Mucosa of rectum (tissue), 2 donors: ENCODE results near the gene MCTP1.

Experiments
- H3K27ac ChIP-seq, 2 donors: one replicate each; pipeline ENCODE4 v1.7.0; 2013; ENCODE audit warnings: inconsistent platforms in 2 of 2, low read depth in 2 of 2, low read length in 2 of 2
- H3K27me3 ChIP-seq, 2 donors: one replicate each; pipeline ENCODE4 v1.7.0; 2013; ENCODE audit warnings: low read length in 2 of 2; ENCODE audit not compliant: control insufficient read depth in 2 of 2, insufficient read depth in 2 of 2
- H3K36me3 ChIP-seq, 2 donors: one replicate each; pipeline ENCODE4 v1.7.0; 2013; ENCODE audit warnings: low read length in 2 of 2; ENCODE audit not compliant: control insufficient read depth in 2 of 2, insufficient read depth in 2 of 2
- H3K4me1 ChIP-seq, 2 donors: one replicate each; pipeline ENCODE4 v1.7.0; 2013; ENCODE audit warnings: low read length in 2 of 2, mild to moderate bottlenecking in 1 of 2; ENCODE audit not compliant: control insufficient read depth in 2 of 2, insufficient read depth in 2 of 2
- H3K4me3 ChIP-seq, 2 donors: one replicate each; pipeline ENCODE4 v1.7.0; 2013; ENCODE audit warnings: low read length in 2 of 2
- H3K9ac ChIP-seq, 2 donors: one replicate each; pipeline ENCODE4 v1.7.0; 2013; ENCODE audit warnings: low read length in 2 of 2, low read depth in 1 of 2, mild to moderate bottlenecking in 1 of 2
- H3K9me3 ChIP-seq, 2 donors: one replicate each; pipeline ENCODE4 v1.7.0; 2013; ENCODE audit warnings: low read length in 2 of 2; ENCODE audit not compliant: control insufficient read depth in 2 of 2
- donor health status: healthy.
- donor health status: Normal muscosa, but diverticular disease.

The MCTP1 gene

DNA sequence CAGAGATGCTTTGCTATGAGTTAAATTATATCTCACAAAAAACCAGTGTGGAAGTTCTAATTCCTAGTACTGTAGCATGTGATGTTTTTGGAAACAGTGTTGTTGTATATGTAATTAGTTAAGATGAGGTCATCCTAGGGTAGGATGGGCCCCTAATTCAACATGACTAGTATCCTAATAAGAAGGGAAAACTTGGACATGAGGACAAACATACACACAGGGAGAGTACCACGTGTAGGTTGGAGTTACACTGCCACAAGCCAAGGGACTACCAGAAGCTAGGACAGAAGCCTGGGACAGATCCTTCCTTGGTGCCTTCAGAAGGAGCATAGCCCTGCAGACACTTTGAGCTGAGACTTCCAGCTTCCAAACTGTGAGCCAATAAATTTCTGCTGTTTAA lies 234.2 kb downstream of the MCTP1 start:
- Histone ChIP-seq H3K4me1 (no peaks in the 10 kb centered on the region), H3K4me3 (no peak overlapping the region), H3K27me3 (no peaks in the 10 kb centered on the region), H3K9ac (no peak overlapping the region), H3K36me3 (no peaks in the 10 kb centered on the region), H3K27ac (no peak overlapping the region), H3K9me3 (no peaks in the 10 kb centered on the region)

DNA sequence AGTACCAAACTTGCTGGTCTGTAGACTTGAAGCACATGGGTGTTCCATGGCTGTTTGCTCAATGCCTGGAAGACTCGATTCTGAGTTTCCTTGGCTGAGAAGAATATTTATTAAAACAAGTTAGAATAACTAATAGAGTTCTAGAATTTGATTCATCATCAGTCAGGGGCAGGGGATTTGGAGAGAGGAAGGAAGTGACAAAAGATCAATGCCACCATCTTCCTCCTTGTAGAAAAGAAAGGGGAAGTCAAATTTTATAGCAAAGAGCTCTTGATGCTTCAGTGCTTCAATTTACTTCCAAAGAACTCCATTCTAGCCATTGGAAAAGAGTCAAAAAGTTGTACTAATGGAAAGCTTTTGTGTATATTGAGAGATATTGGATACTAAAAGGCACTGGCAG lies 236.3 kb downstream of the MCTP1 start:
- H3K9ac ChIP-seq = no peak overlapping the region
- no peaks in the 10 kb centered on the region for H3K4me1 ChIP-seq
- H3K27me3 ChIP-seq = no peaks in the 10 kb centered on the region
- no peak overlapping the region for H3K4me3 ChIP-seq
- peak overlapping the region in 1 of 2 donors; percentile 11 for H3K27ac ChIP-seq
- no peaks in the 10 kb centered on the region for H3K9me3 ChIP-seq
- no peaks in the 10 kb centered on the region for H3K36me3 ChIP-seq

DNA sequence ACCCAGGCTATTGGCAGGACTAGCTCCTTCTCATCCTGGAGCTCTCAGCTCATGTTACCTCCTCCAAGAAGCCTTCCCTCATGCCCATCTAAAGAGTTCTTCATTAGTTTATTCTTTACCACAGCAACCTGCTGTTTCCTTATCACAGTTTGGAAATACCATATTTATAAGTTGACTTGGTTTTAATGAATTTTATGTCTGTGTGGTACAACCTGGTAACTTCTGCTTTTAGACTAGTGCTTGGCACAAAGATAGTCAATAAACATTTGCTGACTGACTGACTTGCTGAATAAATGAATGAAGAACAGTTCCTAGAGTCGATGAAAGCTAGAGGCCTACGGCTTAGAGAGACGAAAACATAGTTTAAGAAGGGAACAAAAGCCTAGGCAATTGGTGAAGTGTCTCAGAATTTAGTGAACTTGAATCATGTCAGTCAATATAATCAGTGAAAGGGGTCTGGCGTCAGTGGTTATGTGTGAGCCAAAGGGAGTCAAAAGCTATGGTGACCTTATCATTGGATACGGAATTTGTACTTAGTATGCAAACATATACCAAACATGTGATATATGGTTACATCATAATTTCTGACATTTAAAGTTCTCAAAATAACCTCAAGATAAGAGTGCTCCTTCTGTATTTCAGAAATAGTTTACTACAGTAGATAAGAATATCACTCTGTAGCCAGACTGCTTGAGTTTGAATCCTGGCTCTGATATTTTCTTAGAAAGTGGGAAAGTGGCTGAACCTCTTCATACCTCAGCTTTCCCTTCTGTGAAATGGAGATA lies 239.5 kb downstream of the MCTP1 start:
- no peak overlapping the region for H3K9ac ChIP-seq
- no peaks in the 10 kb centered on the region for H3K27me3 ChIP-seq
- H3K9me3 ChIP-seq = no peaks in the 10 kb centered on the region
- H3K27ac ChIP-seq = no peak overlapping the region
- H3K36me3 ChIP-seq = no peaks in the 10 kb centered on the region
- H3K4me3 ChIP-seq = no peak overlapping the region
- H3K4me1 ChIP-seq = no peaks in the 10 kb centered on the region

DNA sequence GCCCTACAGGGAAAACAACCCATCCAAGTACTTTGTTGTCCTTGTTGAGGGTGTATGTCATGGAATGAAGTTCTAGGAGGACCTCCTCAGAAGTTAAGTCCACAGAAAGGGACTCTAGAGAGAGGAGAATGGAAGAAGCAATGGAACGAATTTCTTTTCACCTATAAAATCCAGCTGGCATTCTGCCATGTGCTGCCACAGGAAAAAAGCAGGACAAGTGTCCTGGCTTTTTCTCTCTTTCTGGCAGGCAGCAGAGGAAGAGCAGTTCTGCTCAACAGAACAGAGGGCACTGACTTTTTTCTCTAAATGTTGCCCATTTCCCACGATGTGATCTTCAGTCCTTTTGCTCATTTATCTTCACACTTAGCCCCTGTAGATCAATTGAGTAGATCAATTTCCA lies 240.8 kb downstream of the MCTP1 start:
- H3K27ac ChIP-seq = no peak overlapping the region
- H3K4me1 ChIP-seq = no peaks in the 10 kb centered on the region
- H3K9me3 ChIP-seq = no peaks in the 10 kb centered on the region
- H3K9ac ChIP-seq = no peak overlapping the region
- no peaks in the 10 kb centered on the region for H3K36me3 ChIP-seq
- no peak overlapping the region for H3K4me3 ChIP-seq
- H3K27me3 ChIP-seq = no peaks in the 10 kb centered on the region

DNA sequence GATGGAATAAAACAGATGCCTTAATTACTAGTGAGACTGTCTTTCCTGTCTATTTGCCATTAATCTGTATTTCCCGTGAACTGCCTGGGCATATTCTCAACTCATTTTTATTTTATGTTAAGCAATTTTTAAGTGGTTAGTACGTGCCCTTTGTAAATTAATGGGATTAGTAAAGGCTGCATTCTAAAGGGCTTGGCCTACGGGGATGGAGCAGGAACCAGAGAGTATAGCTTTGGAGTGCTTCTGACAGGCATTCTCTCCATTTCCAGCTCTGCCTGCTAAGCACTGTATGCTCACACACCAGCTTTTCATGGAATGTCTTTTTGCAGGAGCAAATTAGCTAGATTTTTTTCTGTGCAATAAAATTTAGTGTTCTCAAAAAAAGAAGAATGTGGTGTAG lies 241.2 kb downstream of the MCTP1 start:
- no peak overlapping the region for H3K27ac ChIP-seq
- no peak overlapping the region for H3K4me3 ChIP-seq
- no peaks in the 10 kb centered on the region for H3K4me1 ChIP-seq
- no peaks in the 10 kb centered on the region for H3K9me3 ChIP-seq
- H3K27me3 ChIP-seq = no peaks in the 10 kb centered on the region
- H3K9ac ChIP-seq = no peak overlapping the region
- H3K36me3 ChIP-seq = no peaks in the 10 kb centered on the region

DNA sequence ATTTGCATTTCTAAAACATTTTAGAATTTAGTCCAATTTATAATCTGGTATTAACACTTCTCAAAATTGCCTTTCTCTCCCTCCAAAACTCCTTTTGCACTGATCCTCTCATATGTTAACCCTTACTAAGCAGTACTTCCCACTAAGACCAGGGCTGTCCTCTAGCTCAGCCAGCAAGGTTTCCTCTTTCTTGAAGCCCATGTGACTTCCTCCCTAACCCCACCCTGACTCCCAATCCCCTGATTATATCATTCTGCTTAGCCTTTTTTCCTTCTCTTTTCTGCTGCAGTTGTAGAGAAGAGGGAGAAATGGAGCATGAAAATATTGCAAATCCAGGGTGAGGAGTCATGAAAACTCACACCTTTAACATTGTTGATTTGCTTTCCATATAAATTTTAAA lies 241.7 kb downstream of the MCTP1 start:
- no peaks in the 10 kb centered on the region for H3K4me1 ChIP-seq
- no peak overlapping the region for H3K27ac ChIP-seq

DNA sequence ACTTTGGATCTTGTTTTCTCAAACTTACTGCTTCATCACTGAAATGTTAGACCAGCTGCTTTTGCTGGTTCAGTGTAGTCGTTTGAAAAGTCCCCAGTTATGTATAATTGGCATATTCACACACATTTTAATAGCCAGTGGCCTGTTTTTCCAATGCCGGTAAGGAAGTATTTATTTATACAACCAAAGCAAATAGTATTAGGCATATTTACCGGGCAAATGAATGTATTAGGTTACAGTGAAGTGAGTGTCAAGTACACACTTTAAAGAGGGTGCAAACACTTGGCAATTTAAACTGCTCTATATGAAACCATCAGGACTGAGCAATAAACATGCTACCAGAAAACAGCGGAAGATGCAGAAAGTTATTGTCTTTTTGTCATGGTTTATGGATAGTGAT lies 242.9 kb downstream of the MCTP1 start:
- H3K4me1 ChIP-seq = no peaks in the 10 kb centered on the region
- no peaks in the 10 kb centered on the region for H3K27me3 ChIP-seq
- no peak overlapping the region for H3K27ac ChIP-seq
- H3K4me3 ChIP-seq = no peak overlapping the region
- no peak overlapping the region for H3K9ac ChIP-seq
- no peaks in the 10 kb centered on the region for H3K9me3 ChIP-seq
- H3K36me3 ChIP-seq = no peaks in the 10 kb centered on the region

More for the DNA sequence above, 241.7 kb downstream of the MCTP1 start:
- Histone ChIP-seq H3K36me3 (no peaks in the 10 kb centered on the region), H3K27me3 (no peaks in the 10 kb centered on the region), H3K9ac (no peak overlapping the region), H3K4me3 (no peak overlapping the region), H3K9me3 (no peaks in the 10 kb centered on the region)

DNA sequence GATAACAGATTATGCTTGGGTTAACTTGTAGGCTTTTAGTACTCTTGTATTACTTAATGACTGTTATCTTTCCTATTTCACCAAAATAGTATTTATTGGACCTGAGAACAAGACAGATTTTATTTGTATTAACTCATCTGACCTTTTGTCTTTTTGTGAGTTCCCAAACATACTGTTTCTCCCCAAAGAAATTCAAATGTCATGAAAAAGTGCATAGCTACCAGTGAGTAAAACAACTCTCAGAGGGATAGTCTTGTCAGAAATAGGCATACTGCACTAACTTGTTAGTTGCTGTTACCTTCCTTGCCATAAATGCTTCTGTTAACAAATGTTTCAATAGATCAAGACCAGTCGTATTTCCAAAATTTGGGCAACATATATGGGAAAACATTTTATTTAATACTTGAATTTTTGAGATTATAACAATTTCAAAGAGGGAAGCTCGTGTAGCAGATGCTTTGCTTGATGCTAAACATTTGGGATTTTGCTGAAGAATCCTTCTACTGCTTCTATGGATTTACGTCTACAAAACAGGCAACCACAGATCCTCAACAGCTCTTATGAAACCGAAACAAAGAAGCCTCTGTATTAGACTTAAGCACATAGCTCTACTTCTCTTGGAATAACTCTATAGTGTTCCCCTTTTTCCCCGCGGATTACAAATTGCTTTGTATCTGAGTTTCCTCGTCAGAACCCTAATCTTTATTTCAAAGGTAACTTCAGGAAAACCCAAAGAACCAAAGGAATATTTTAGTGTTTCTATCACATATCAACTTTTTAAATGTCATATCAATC lies 248.8 kb downstream of the MCTP1 start:
- Histone ChIP-seq H3K27me3 (peaks cover 0 to 3% of the 10 kb centered on the region in 2 donors), H3K36me3 (no peaks in the 10 kb centered on the region), H3K4me1 (no peaks in the 10 kb centered on the region), H3K9ac (no peak overlapping the region), H3K4me3 (no peak overlapping the region), H3K27ac (peak overlapping the region in 1 of 2 donors; percentile 47), H3K9me3 (no peaks in the 10 kb centered on the region)

DNA sequence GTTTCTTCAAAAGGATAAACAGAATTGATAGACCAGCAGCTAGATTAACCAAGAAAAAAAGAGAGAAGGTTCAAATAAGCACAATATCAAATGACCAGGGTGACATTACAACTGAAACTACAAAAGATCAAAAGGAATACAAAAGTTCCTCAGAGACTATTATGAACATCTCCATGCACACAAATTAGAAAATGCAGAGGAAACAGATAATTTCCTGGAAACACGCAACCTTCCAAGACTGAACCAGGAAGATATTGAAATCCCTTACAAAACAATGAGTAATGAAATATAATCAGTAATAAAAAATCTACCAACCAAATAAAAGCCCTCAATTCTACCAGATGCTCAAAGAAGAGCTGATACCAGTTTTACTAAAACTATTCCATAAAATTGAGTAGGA lies 252.1 kb downstream of the MCTP1 start:
- H3K4me3 ChIP-seq = no peak overlapping the region

DNA sequence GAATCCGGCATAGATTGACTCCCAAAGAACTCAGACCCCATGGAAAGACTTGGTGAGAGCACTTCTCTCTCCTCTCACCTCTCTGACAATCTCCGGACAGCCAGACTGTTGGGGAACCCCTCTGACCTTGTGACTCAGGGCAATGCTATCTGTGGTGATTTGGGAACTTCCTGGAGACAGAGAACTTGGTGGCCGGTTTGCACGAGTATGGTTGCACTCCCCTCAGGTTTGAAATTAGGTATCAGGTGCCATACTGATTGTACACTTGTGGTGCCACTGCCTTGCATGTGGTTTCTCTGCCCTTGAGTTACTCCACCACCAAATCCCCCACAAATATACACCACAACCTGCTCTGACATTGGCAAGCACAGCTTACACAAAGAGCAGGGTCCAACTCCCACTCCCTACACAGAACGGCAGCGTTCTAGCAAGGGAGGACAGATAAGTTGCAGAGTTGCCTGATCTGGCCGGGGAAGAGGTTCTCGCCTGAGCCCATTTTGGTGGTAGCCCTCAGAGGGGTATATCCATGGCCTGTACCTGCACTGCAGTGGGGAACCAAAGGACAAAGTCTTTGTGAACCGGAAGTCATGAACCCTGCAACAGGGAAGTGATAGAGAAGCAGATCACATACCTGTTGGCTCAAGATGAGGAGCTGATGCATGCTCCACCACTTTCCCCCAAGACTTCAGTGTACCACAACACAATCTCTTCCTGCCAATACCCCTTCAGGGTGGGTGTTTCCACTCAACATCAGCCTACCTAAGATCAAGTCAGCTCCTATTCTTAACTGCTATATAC lies 255.1 kb downstream of the MCTP1 start:
- Histone ChIP-seq H3K4me1 (no peaks in the 10 kb centered on the region), H3K27ac (no peak overlapping the region), H3K9ac (no peak overlapping the region), H3K4me3 (no peak overlapping the region), H3K36me3 (no peaks in the 10 kb centered on the region), H3K9me3 (no peaks in the 10 kb centered on the region), H3K27me3 (peaks cover 0 to 3% of the 10 kb centered on the region in 2 donors)

More for the DNA sequence above, 252.1 kb downstream of the MCTP1 start:
- Histone ChIP-seq H3K9me3 (no peaks in the 10 kb centered on the region), H3K36me3 (no peaks in the 10 kb centered on the region), H3K27ac (no peak overlapping the region), H3K27me3 (peaks cover 0 to 3% of the 10 kb centered on the region in 2 donors), H3K9ac (no peak overlapping the region), H3K4me1 (no peaks in the 10 kb centered on the region)
